Measurements from ENCODE around the gene TPM1.

The TPM1 gene

DNA sequence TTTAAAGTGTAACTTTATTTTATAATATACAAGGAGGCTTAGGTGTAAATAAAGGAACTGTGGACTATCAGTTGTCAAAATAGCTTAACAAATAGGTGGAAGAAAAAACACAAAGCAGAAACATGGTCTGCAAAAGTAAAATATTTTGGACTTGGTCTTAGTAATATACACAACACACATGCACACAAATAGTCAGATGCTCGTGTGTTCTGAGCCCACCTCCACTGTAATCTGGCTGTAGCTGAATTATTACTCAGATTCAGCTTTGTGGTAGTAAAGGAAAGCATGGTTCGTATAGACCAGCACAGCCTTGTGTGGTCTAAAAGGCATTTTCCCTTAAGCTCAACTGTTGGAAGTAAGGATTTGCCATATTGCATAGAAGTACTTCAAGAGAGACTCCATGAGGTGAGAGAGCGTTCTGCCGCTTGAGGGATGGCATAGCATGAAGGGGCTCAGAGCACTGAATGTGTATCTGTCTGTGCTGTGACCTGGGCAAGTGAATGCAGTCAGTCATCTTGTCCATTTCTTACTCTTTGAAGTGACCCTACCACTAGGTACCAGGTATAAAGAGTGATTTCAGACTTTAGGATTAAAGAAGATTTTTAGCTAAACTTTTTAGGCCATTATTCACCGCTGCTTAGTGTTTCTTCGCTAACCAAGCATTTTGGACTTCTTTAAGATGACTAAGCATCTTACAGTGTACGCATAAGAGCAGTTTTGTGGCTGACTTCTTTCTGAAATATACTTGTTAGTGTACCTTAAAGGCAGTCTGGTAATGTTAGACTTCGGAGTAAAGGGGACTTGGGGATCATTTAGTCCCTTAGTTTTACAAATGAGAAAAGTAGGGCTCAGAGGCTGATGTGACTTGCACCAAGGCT, 15.2 kb downstream of the TPM1 start:
- no peak for DNase-seq (ENCODE audit: low spot score)

DNA sequence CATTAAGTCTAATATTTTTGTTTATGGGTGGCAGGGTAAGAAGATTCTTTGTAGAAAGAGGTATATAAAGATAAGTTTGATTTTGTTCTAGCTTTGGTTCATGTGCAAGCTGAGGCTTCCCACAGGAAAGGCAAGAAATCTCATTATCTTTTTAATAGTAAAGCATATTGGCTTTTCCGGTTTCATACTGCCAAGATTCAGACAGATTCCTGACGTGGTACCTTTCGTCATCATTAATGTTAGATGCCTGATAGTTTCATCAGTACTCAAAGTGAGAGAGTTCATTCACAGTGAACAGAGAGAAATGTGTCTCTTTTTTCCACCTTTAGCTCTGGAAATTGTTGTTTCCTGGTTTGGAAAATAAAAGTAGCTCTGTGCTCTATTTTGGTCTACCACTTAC, 16.5 kb downstream of the TPM1 start:
- no peak for DNase-seq (ENCODE audit: low spot score)

- no peak for DNase-seq (ENCODE audit: low spot score)
Measured at GRCh38 chr15:63059573-63060216, 17.1 kb downstream of the TPM1 start.

- DNase-seq (ENCODE audit: low spot score) = no peak
Measured at GRCh38 chr15:63060699-63061098, 18.2 kb downstream of the TPM1 start.

DNA sequence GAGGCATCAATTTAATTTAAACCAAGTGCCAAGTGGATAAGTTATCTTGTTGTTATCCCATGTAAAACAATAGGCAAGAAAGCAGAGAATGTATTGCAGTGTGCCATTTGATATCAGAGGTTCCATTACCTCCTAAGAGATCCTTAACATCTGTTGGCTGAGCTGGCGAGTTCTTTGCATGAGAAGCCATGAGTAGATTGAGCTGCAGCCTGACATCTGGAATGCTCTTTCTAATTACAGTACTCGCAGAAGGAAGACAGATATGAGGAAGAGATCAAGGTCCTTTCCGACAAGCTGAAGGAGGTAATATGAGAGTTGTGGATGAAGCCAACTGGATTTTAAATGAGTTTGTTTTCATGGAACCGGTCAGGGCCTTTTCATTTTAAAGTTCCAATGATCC, 19.4 kb downstream of the TPM1 start:
- DNase-seq (ENCODE audit: low spot score) = no peak

DNA sequence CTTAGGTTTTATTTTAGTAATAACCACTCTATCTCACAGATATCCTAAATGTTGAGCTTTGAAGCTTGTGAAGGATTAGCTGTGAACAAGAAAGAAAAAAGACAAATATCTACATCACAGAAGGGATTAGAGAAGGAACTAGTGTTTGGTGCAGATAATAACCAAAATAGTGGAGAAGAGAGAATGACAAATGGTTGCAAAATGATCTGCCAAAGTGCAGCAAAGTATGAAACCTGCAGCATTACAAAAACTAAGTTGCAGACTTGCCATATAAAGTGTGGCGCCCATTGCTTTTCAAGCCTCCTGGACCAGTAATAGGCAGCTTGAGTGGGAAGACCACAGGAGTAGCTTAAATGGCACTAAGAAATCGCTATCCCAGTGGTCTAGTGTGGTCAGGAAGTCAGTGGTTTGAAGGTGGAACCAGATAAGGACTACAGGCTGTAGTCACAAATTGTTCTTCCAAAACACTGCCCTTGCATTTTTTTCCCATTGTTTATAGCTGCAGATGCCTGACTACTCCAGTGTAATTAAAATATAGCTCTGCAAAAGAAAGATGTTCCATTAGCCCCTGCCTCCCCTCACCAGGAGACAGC, 20.7 kb downstream of the TPM1 start:
- no peak for DNase-seq (ENCODE audit: low spot score)

DNA sequence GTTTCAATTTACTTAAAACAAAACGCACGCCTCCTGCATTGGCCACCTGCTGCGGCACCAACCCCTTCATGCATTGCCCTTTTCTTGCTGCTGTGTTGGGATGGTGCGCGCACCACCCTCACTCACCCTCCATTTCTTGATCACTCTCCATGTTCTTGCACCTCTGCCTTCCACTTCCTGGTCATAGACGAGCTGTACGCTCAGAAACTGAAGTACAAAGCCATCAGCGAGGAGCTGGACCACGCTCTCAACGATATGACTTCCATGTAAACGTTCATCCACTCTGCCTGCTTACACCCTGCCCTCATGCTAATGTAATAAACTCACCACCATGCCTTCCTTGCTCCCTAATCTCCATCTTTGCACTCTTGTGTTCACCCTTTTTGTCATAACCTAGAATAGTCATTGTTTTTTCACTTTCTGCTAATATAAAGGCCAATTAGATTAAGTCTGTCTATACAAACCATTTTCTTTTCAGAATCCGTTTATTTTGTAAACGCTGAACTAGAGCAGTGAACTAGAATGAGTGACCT, 21.4 kb downstream of the TPM1 start:
- no peak for DNase-seq (ENCODE audit: low spot score)

DNA sequence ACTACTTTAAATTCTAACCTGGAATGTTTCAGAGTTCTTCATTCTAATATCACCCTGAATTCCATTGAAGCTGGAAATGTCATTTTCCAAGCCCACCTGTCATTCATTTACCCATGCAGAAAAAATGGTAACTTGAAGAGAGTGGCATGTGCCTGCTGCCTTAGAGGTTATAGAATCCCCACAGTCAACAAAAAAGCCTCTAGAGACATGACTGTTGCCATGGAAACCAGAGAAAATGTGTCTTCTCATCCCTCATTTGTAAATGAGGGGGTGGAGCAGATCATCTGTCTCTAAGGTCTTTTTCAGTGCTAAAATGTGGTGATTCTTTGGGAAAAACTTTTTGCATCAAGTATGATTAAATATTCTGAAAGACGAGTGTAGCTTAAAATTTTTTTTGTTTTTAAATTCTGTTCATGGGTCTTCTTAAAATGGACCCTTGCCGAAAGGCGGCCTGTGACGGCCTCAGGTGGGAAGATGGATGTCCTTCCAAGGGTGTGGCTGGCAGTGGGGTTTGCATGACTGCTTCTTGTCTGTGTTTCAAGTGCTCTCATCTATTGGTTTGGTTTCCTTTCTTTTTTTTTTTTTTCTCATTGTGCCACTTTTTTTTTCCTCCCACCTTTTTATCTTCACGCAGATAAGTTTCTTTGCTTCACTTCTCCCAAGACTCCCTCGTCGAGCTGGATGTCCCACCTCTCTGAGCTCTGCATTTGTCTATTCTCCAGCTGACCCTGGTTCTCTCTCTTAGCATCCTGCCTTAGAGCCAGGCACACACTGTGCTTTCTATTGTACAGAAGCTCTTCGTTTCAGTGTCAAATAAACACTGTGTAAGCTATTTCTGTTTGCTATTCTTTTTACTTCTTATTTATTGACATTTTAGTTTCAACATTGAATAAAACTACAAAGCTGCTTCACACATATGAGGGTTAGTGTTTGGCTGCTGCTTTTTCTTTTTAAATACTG, 23.0 kb downstream of the TPM1 start:
- no peak for DNase-seq (ENCODE audit: low spot score)

- DNase-seq (ENCODE audit: low spot score) = no peak
Measured at GRCh38 chr15:63066272-63066671, 23.7 kb downstream of the TPM1 start.

- no peak for DNase-seq (ENCODE audit: low spot score)
Measured at GRCh38 chr15:63067306-63067705, 24.8 kb downstream of the TPM1 start.

GRCh38 chr15:63067976-63068743, 25.6 kb downstream of the TPM1 start:
- DNase-seq (ENCODE audit: low spot score) = no peak

GRCh38 chr15:63069616-63070090, 27.1 kb downstream of the TPM1 start:
- no peak for DNase-seq (ENCODE audit: low spot score)

DNA sequence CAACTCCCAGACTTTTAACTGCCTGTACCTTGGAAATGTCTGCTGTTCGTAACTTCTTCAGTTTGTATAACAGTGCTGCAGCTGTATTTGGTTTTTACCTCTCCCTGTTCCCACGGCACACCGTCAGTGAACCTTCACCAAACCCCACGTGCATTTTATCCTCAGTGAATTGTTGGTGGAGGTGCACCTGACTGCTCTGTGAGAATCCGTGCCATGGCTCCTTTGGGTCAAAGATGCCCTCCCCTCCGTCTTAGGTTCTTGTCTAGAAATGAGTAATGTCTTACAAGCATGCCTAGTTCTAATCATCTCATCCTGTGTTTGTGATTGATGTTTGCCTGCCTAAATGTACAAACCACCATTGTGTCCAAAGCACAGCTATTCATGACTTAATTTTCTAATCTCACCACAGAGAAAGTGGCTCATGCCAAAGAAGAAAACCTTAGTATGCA, 28.2 kb downstream of the TPM1 start:
- no peak for DNase-seq (ENCODE audit: low spot score)

DNA sequence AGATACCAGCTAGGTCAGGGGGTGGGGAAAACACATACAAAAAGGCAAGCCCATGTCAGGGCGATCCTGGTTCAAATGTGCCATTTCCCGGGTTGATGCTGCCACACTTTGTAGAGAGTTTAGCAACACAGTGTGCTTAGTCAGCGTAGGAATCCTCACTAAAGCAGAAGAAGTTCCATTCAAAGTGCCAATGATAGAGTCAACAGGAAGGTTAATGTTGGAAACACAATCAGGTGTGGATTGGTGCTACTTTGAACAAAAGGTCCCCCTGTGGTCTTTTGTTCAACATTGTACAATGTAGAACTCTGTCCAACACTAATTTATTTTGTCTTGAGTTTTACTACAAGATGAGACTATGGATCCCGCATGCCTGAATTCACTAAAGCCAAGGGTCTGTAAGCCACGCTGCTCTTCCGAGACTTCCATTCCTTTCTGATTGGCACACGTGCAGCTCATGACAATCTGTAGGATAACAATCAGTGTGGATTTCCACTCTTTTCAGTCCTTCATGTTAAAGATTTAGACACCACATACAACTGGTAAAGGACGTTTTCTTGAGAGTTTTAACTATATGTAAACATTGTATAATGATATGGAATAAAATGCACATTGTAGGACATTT, 28.9 kb downstream of the TPM1 start:
- DNase-seq (ENCODE audit: low spot score) = no peak

DNA sequence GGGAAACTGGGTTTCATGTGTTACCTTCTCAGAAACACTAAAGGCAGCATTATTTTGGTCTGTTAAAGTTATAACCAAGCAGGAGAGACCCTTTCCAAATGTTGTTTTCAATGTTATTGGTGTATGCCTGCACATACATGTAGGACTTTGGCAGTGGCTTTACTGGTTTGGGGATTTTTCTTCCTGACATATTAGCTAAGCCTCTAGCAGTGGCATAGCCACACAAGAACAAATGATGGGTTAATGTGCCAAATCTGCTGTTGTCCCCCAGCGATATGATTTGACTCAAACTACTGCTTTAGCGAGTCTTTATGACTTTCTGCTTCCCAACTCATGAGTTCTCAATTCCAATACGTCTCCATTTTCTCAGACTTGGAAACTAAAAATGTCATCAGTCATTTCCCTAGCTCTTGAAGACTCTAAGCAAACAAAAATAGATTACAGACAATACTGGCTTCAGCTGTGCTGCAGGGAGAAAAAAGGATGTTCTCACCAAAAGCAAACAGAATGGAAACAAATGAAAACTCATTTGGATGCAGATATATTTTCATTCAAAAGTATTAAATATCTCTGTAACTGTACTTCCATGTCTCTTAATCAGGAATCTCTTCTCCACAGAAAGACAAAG, 29.6 kb downstream of the TPM1 start:
- DNase-seq (ENCODE audit: low spot score) = no peak

- DNase-seq (ENCODE audit: low spot score) = no peak
Measured at GRCh38 chr15:63072809-63073277, 30.3 kb downstream of the TPM1 start.

DNA sequence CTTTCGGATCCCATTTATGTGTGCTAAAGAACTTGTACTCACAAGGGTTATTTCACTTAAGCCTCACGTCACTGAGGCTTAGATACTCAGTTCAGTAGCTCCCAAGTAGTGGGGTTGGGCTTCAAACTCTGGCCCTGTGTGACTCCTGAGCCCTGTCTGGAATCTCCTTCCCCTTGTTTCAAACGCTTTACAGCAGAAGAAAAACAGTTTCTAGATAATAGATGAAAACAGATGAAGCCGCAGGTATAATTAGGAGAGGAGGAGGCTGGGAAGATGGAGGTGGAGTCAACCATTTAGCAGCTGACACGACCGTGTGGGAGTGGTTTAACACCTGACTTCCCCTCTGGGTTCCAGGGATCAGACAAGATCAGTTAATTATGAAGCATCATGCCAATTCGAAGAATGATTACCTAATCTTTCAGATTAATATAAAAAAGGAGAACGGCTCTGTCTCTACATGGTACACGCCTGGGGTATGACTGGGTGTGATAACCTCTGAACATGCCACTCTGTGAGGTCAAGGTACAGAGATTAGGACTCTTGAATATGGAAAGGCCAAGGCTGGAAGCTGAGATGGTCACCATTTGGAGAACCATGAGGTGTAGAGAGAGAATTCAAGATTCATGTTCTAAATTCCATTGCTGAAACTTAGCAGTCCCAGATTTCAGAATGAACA, 31.1 kb downstream of the TPM1 start:
- DNase-seq (ENCODE audit: low spot score) = no peak

- DNase-seq (ENCODE audit: low spot score) = no peak
Measured at GRCh38 chr15:63075015-63075983, 32.8 kb downstream of the TPM1 start.

All from HuH-7 (cell line).